Vagina (tissue), 2 donors: ENCODE data around the gene SAMD9.
"Not testable (repeated sequence)": the region's sequence is repeated elsewhere in the genome, so short reads cannot be mapped to it uniquely, and the experiment has no call there.

Experiments used
- CTCF ChIP-seq, 3 experiments: fragments of 450-650 bp in 2 of 3; fragments of 200-600 bp in 1 of 3; sonication (generic) in 1 of 3; IDR thresholded peaks; one replicate each; pipeline ENCODE4 v1.5.1; 2017 to 2019; ENCODE audit warnings: antibody characterized with exemption in 3 of 3, mild to moderate bottlenecking in 2 of 3, moderate library complexity in 2 of 3
- POLR2AphosphoS5 ChIP-seq, 2 donors: sonication (generic); formaldehyde crosslinking; IDR thresholded peaks; one replicate each; pipeline ENCODE4 v1.9.0; 2017; ENCODE audit warnings: antibody characterized with exemption in 2 of 2, mild to moderate bottlenecking in 2 of 2, low read depth in 1 of 2; ENCODE audit not compliant: insufficient read depth in 1 of 2

DNA sequence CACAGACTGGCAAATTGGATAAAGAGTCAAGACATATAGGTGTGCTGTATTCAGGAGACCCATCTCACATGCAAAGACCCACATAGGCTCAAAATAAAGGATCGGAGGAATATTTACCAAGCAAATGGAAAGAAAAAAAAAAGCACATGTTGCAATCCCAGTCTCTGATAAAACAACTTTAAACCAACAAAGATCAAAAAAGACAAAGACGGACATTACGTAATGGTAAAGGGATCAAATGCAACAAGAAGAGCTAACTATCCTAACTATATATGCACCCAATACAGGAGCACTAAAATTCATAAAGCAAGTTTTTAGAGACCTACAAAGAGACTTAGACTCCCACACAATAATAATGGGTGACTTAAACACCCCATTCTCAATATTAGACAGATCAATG, 5.8 kb upstream of the SAMD9 start:
- not testable (repeated sequence) for TF ChIP-seq CTCF (IDR thresholded peaks at IDR 0.05); POLR2AphosphoS5 (IDR thresholded peaks at IDR 0.05; ENCODE audit: insufficient read depth in 1 of 2, low read depth in 1 of 2)
